Activated T-cell treated with anti-CD3 and anti-CD28 coated beads, Interleukin-2, amount 50 U/mL, for 24 hours (primary cell): ENCODE data around the gene MAD1L1.
"Not testable (repeated sequence)": the region's sequence is repeated elsewhere in the genome, so short reads cannot be mapped to it uniquely, and the experiment has no call there.

Source experiments
- DNase-seq: peaks from one replicate; pipeline ENCODE4 v3.0.0-alpha.2; 2020
- H3K27ac Mint-ChIP-seq: 2 replicates; pipeline ENCODE4 v1.8.0; 2020; ENCODE audit warnings: mild to moderate bottlenecking, mixed read lengths
- H3K27me3 Mint-ChIP-seq: 2 replicates; pipeline ENCODE4 v1.8.0; 2020; ENCODE audit warnings: mixed read lengths
- H3K36me3 Mint-ChIP-seq: 2 replicates; pipeline ENCODE4 v1.8.0; 2020; ENCODE audit warnings: low read depth, mixed read lengths
- H3K4me1 Mint-ChIP-seq: 2 replicates; pipeline ENCODE4 v1.8.0; 2020; ENCODE audit warnings: low read depth, mixed read lengths
- H3K4me3 Mint-ChIP-seq: 2 replicates; pipeline ENCODE4 v1.8.0; 2020; ENCODE audit warnings: mild to moderate bottlenecking, moderate library complexity, mixed read lengths
- H3K9me3 Mint-ChIP-seq: 2 replicates; pipeline ENCODE4 v1.8.0; 2020; ENCODE audit warnings: mixed read lengths

MAD1L1 gene

DNA sequence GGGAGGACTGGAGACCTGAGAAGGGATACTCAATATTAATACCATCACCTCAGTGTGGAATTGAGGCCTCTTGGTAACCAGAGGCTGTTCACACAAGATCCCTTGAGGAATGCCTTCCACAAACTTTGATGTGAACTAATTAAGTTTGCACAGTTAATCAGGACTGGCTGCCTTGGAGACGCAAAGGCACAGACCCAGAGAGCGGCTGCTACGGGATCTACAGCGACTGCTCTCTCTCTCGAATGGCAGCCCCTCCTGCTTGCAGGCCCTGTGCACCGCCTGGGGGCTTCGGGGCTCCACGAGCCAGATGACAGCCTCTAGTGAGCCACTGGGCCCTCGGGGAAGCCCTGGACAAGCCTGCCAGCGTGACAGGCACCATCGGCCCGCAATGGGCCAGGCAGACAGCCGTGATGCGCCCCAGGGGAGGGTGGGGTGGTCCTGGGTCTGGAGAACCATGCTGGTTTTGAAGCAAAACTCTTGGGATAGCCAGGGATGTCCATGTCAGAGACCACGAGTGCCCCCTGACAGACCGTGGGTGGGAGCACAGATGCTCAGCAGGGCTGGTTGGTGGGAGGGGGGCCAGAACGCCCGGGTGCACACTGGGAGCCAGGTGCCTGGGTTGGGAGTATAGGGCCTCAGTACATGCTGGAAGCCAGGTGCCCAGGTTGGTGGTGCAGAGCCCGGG lies 367.0 kb downstream of the MAD1L1 start:
- no peak overlapping the region for H3K27ac Mint-ChIP-seq

DNA sequence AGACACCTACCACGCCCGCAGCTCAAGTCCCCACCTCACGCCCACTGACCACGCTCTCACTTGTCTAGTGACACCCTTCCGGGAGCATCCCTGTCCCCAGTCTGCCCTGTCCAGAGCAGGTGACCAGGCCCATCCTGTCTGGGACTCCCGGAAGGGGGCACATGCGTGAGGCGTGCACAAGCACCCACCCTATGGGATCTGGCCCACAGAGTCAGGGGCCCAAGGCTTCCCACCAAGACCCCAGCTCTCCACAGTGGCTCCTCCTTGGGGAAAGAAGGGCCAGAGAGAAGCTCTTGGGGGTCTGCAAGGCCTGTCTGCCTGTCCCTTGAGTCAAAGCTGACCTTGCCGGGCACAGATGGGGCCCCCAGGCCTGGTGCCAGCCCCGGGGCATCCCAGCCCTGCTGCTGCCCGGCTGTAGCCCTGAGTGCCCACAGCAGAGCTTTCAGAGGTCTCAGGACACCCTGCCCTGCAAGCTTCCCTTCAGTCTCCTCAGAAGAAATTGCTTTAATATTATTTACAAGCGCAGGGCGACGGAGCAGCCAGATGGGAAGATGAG lies 367.7 kb downstream of the MAD1L1 start:
- H3K9me3 Mint-ChIP-seq: no peaks in the 10 kb centered on the region
- H3K4me3 Mint-ChIP-seq: no peak overlapping the region
- DNase-seq: no peak
- H3K36me3 Mint-ChIP-seq: peaks cover 8% of the 10 kb centered on the region
- no peaks in the 10 kb centered on the region for H3K27me3 Mint-ChIP-seq
- peak overlapping the region; percentile 15 for H3K27ac Mint-ChIP-seq
- peaks cover 5% of the 10 kb centered on the region for H3K4me1 Mint-ChIP-seq

More for the DNA sequence above, 367.0 kb downstream of the MAD1L1 start:
- Mint-ChIP-seq H3K9me3 (no peaks in the 10 kb centered on the region), H3K4me1 (peaks cover 5% of the 10 kb centered on the region), H3K4me3 (no peak overlapping the region), H3K36me3 (peaks cover 8% of the 10 kb centered on the region), H3K27me3 (no peaks in the 10 kb centered on the region)
- DNase-seq: no peak

- peak overlapping the region; percentile 15 for H3K27ac Mint-ChIP-seq
- H3K36me3 Mint-ChIP-seq: peaks cover 8% of the 10 kb centered on the region
Observed at GRCh38 chr7:1864161-1864940, 368.4 kb downstream of the MAD1L1 start.

DNA sequence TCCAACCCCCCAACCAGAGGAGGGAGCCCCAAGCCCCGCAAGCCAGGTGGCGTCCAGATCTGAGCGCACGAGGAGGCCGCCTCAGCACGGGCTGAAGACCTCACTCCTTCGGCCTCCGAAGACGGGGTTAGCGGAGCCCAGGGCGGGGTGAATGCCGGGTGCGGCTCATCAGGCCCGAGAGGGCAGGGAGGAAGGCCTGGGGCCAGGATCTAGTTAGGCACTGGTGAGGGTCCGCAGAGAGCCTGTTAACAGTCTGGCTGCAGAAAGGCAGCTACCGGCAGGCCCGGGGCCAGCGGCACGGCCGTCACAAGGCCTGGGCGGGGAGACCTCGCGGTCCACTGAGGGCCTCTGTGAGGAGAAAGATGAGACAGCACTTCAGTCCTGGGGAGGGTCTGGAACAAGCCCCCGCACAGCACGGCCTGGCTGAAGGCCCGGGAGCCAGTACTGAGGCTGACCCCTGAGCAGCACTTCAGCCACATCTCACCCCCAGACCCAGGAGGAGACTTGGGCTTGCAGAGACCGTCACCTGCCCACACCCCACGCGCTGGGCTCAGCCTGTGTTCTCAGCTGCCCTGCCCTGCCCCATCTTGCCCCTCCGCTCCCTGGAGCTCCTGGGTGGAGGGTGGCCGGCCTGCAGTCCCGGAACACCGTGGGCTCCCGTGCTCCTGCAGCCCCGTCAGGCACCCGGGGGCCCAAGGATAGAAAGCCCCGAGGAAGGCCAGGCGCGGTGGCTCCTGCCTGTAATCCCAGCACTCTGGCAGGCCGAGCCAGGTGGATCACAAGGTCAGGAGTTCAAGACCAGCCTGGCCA lies 369.4 kb downstream of the MAD1L1 start:
- no peaks in the 10 kb centered on the region for H3K9me3 Mint-ChIP-seq
- no peak overlapping the region for H3K4me3 Mint-ChIP-seq
- no peak overlapping the region for H3K27ac Mint-ChIP-seq

More at GRCh38 chr7:1864161-1864940, 368.4 kb downstream of the MAD1L1 start:
- no peak overlapping the region for H3K4me3 Mint-ChIP-seq
- no peaks in the 10 kb centered on the region for H3K27me3 Mint-ChIP-seq
- peaks cover 5% of the 10 kb centered on the region for H3K4me1 Mint-ChIP-seq
- no peaks in the 10 kb centered on the region for H3K9me3 Mint-ChIP-seq
- DNase-seq: no peak

GRCh38 chr7:1862560-1862959 lies 370.2 kb downstream of the MAD1L1 start:
- Mint-ChIP-seq H3K27ac (no peak overlapping the region), H3K36me3 (peaks cover 8% of the 10 kb centered on the region)
- no peak for DNase-seq

More for the DNA sequence above, 369.4 kb downstream of the MAD1L1 start:
- Mint-ChIP-seq H3K4me1 (peaks cover 5% of the 10 kb centered on the region), H3K36me3 (peaks cover 8% of the 10 kb centered on the region), H3K27me3 (no peaks in the 10 kb centered on the region)
- no peak for DNase-seq

GRCh38 chr7:1861799-1862458 lies 370.8 kb downstream of the MAD1L1 start:
- no peaks in the 10 kb centered on the region for H3K9me3 Mint-ChIP-seq
- H3K36me3 Mint-ChIP-seq: peaks cover 5% of the 10 kb centered on the region
- H3K27ac Mint-ChIP-seq: no peak overlapping the region
- no peaks in the 10 kb centered on the region for H3K27me3 Mint-ChIP-seq
- H3K4me3 Mint-ChIP-seq: no peak overlapping the region
- H3K4me1 Mint-ChIP-seq: peaks cover 5% of the 10 kb centered on the region
- DNase-seq: no peak

More at GRCh38 chr7:1862560-1862959, 370.2 kb downstream of the MAD1L1 start:
- Mint-ChIP-seq H3K4me3 (no peak overlapping the region), H3K9me3 (no peaks in the 10 kb centered on the region), H3K27me3 (no peaks in the 10 kb centered on the region), H3K4me1 (peaks cover 7% of the 10 kb centered on the region)

GRCh38 chr7:1860881-1861798 lies 371.6 kb downstream of the MAD1L1 start:
- not testable (repeated sequence) for H3K36me3 Mint-ChIP-seq, H3K4me1 Mint-ChIP-seq, H3K9me3 Mint-ChIP-seq, H3K4me3 Mint-ChIP-seq, H3K27me3 Mint-ChIP-seq, DNase-seq, H3K27ac Mint-ChIP-seq

DNA sequence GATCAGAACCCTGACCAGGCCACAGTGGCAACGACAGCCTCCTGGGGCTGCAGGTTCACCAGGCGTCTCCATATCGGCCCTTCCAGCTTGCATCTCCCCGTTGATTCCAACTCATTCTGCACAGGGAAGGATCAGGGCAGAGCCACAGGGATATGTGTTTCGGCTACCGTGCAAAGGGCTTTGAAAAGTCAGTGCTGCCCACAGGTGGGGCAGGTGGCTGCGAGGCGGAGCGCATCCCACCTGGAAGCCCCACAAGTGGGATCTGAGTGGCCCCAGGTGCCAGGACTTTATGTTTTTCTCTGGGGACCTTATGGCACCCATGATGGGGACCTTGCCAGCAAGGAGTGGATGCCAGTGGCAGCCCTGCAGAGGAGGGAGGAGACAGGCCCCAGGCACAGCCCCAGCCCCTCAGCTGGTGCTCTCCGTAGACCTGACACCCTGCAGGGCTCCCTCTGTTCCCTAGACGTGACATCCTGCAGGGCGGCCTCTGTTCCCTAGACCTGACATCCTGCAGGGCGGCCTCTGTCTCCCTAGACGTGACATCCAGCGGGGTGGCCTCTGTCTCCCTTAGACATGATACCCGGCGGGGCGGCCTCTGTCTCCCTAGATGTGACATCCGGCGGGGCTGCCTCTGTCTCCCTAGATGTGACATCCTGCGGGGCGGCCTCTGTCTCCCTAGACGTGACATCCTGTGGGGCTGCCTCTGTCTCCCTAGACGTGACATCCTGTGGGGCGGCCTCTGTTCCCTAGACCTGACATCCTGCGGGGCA lies 373.3 kb downstream of the MAD1L1 start:
- H3K4me1 Mint-ChIP-seq: peaks cover 19% of the 10 kb centered on the region
- DNase-seq: no peak
- no peaks in the 10 kb centered on the region for H3K27me3 Mint-ChIP-seq
- no peak overlapping the region for H3K27ac Mint-ChIP-seq
- no peak overlapping the region for H3K4me3 Mint-ChIP-seq
- H3K9me3 Mint-ChIP-seq: no peaks in the 10 kb centered on the region
- H3K36me3 Mint-ChIP-seq: no peaks in the 10 kb centered on the region

- Mint-ChIP-seq H3K9me3 (no peaks in the 10 kb centered on the region), H3K4me1 (peaks cover 20% of the 10 kb centered on the region), H3K27ac (no peak overlapping the region), H3K4me3 (no peak overlapping the region), H3K27me3 (no peaks in the 10 kb centered on the region), H3K36me3 (no peaks in the 10 kb centered on the region)
- DNase-seq: no peak
Observed at GRCh38 chr7:1858435-1859265, 374.1 kb downstream of the MAD1L1 start.

- Mint-ChIP-seq H3K36me3 (no peaks in the 10 kb centered on the region), H3K9me3 (no peaks in the 10 kb centered on the region), H3K4me1 (peaks cover 20% of the 10 kb centered on the region), H3K4me3 (no peak overlapping the region), H3K27me3 (no peaks in the 10 kb centered on the region), H3K27ac (no peak overlapping the region)
- no peak for DNase-seq
Observed at GRCh38 chr7:1857487-1858421, 375.0 kb downstream of the MAD1L1 start.

DNA sequence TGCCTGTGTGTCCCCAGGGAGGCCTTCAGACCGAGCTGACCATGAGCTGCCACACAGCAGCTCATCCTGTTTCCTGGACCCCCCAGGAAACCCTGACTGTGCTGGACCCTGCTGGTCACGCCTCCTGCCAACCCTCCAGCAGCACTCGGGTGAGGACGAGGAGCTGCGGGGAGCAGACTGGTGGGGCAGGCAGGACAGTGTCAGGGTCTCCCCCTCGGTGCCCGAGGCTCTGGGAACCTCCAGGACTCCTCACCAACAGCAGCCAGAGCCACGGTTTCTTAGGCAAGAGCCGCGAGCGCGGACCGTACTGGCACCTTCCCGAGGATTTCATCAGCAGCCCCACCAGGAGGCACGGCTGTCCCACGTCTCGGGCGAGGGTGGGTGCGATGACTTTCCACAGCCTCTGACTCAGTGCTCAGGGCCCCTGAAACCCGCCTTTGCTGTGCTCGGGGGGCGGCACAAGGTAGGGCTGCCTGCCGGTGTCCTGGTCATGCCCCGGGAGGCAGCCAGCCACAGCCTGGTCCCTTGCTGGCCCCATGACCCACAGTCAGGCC lies 375.8 kb downstream of the MAD1L1 start:
- Mint-ChIP-seq H3K27ac (no peak overlapping the region), H3K4me1 (peaks cover 20% of the 10 kb centered on the region), H3K36me3 (no peaks in the 10 kb centered on the region), H3K9me3 (no peaks in the 10 kb centered on the region), H3K27me3 (no peaks in the 10 kb centered on the region), H3K4me3 (no peak overlapping the region)
- no peak for DNase-seq
